Measurements from ENCODE around the gene LTC4S. TPM values are rescaled to one million over a fixed set of nuclear protein-coding genes. Genes with fewer than 3 reads are reported as not detected.

Gene LTC4S
- total and polyA plus RNA-seq, 2 donors (not counting 3 experiments of a cell fraction or from before 2014, with no cell fraction given): 0.95 to 6.3 TPM

DNA sequence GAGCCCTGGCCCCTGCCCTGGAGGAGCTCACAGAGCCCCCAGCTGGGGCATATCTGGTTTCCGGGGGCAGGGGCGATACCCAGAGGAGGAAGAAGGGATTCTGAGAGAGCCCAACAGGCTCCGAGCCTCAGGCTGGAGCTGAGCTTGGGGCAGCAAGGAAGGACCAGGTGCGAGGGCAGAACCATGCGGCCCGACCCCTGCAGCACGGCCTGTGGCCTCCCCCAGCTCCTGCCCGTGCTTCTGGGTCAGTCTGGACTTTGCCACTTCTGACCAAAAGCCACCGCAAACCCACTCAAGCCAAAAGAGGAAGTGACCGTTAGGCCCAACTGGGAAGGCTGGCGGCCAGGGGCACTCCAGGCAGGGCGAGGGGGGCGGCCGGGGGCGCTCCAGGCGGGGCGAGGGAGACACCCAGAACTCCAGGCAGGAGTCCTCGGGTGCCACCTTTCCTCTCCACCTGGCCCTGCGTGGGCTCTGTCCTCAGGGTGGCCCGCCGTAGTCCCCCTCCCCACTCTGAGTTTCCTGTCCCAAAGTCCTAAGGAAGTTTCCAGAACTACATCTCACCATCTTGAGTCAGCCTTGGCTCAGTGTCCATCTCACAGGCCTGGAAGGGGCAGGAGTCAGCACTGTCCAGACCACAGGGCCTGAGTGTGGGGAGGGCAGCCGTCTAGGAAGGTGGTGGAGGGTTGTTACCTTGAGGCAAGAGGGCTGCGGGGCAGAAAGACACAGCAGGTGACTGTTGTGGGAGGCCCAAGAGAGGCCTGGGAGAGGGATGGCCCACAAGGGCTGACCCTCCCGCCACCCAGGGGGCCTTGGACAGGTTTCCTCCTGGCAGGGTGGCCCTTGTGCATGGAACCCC is 946 bp upstream of the LTC4S start:
- Histone ChIP-seq H3K9ac (replicated peaks; ENCODE audit: extremely low read depth, insufficient read depth, low read length) (no peak overlapping the region), H3K4me2 (ENCODE audit: insufficient read depth, low read length) (no peak overlapping the region), H3K79me2 (ENCODE audit: control insufficient read depth, insufficient read depth, low read length) (no peaks in the 10 kb centered on the region), H3K27me3 (ENCODE audit: control insufficient read depth in 2 of 2, insufficient read depth in 2 of 2, low read length in 2 of 2) (no peaks in the 10 kb centered on the region), H3K4me3 (replicated peaks in 1 of 3; ENCODE audit: insufficient read depth in 1 of 3, low read depth in 1 of 3, low read length in 3 of 3) (no peak overlapping the region), H4K20me1 (replicated peaks; ENCODE audit: control insufficient read depth, extremely low read depth, insufficient read depth, low read length) (no peaks in the 10 kb centered on the region), H3K9me1 (replicated peaks; ENCODE audit: control insufficient read depth, extremely low read depth, insufficient read depth, low read length) (no peaks in the 10 kb centered on the region), H3K4me1 (ENCODE audit: control insufficient read depth, extremely low read depth, insufficient read depth, low read length) (peaks cover 10% of the 10 kb centered on the region), H3K9me3 (replicated peaks; ENCODE audit: control insufficient read depth, insufficient read depth, low read length) (no peaks in the 10 kb centered on the region), H2AFZ (ENCODE audit: low read depth, low read length) (no peak overlapping the region), H3K36me3 (ENCODE audit: control insufficient read depth in 2 of 2, extremely low read depth in 1 of 2, insufficient read depth in 2 of 2, low read length in 2 of 2) (peaks cover 0 to 3% of the 10 kb centered on the region in 2 experiments), H3K27ac (ENCODE audit: insufficient read depth, low read depth, low read length) (no peak overlapping the region)
- TF ChIP-seq POLR2AphosphoS5 (IDR thresholded peaks at IDR 0.05; ENCODE audit: insufficient read depth, low read depth, low read length): no peak
- TF ChIP-seq, protein P1, sequence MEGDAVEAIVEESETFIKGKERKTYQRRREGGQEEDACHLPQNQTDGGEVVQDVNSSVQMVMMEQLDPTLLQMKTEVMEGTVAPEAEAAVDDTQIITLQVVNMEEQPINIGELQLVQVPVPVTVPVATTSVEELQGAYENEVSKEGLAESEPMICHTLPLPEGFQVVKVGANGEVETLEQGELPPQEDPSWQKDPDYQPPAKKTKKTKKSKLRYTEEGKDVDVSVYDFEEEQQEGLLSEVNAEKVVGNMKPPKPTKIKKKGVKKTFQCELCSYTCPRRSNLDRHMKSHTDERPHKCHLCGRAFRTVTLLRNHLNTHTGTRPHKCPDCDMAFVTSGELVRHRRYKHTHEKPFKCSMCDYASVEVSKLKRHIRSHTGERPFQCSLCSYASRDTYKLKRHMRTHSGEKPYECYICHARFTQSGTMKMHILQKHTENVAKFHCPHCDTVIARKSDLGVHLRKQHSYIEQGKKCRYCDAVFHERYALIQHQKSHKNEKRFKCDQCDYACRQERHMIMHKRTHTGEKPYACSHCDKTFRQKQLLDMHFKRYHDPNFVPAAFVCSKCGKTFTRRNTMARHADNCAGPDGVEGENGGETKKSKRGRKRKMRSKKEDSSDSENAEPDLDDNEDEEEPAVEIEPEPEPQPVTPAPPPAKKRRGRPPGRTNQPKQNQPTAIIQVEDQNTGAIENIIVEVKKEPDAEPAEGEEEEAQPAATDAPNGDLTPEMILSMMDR (IDR thresholded peaks at IDR 0.05; ENCODE audit: extremely low read depth in 1 of 2, insufficient read depth in 1 of 2, low read depth in 1 of 2, low read length in 2 of 2): no peak
- no peak for TF ChIP-seq GATA2 (IDR thresholded peaks at IDR 0.05; ENCODE audit: insufficient read depth, insufficient read length, low read depth, low read length)
- no peak for TF ChIP-seq JUN (IDR thresholded peaks at IDR 0.05; ENCODE audit: borderline replicate concordance, insufficient read depth, insufficient read length, low read depth)
- TF ChIP-seq MYC (IDR thresholded peaks at IDR 0.05; ENCODE audit: low read depth, low read length): no peak
- no peak for TF ChIP-seq FOS (IDR thresholded peaks at IDR 0.05; ENCODE audit: borderline replicate concordance, insufficient read depth, low read length)
- no peak for TF ChIP-seq EZH2 (IDR thresholded peaks at IDR 0.05; ENCODE audit: borderline replicate concordance, low read depth, low read length, severe bottlenecking)
- TF ChIP-seq POLR2A (IDR thresholded peaks at IDR 0.05; ENCODE audit: low read depth, low read length): no peak
- TF ChIP-seq, protein P2, sequence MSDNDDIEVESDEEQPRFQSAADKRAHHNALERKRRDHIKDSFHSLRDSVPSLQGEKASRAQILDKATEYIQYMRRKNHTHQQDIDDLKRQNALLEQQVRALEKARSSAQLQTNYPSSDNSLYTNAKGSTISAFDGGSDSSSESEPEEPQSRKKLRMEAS (IDR thresholded peaks at IDR 0.05; ENCODE audit: insufficient read depth, insufficient read length): no peak
- intact Hi-C loops (cut with micrococcal nuclease) (loop anchor here (10.0 kb wide), 1 partner anchor 128 kb away; no protein-coding TSS in a partner anchor), dilution Hi-C loops (cut with MboI; ENCODE audit: extremely low pct_ligation_motif_present, low sequenced_read_pairs) (no loop called here)
- ChIA-PET CTCF (interaction anchor here (0.6 to 8.8 kb wide), 5 partner anchors 15 to 61 kb away, joined by 3 to 103 read pairs (median 3); partner anchors contain the start of gene MAML1), POLR2A (no interaction called here)
- DNase-seq (ENCODE audit: low read depth, low spot score) (no peak), FAIRE-seq (no peak)
- BruUV-seq (replicated peaks): no TSS peak

Data from endothelial cell of umbilical vein (primary cell).